ENCODE results near the gene NLGN1.

DNA sequence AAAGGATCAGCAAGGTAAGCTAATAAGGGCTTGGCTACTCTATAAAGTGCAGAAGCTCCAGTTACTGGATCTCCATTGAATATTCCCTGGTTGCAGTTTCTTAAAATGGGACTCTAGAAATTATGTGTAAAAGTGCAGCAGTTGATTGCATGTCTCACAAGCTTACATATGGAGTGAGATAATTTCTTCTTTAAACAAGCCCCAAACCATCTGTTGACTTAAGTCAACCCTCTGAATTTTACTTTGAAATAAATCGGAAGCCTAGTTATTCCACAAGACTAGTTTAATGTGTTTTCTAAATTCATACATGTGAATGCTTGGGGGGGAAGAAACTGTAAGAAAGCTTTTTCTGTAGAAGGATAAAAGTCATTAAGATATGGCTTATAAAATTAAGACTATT is 664.2 kb downstream of the NLGN1 start:
- TF ChIP-seq, protein P1, sequence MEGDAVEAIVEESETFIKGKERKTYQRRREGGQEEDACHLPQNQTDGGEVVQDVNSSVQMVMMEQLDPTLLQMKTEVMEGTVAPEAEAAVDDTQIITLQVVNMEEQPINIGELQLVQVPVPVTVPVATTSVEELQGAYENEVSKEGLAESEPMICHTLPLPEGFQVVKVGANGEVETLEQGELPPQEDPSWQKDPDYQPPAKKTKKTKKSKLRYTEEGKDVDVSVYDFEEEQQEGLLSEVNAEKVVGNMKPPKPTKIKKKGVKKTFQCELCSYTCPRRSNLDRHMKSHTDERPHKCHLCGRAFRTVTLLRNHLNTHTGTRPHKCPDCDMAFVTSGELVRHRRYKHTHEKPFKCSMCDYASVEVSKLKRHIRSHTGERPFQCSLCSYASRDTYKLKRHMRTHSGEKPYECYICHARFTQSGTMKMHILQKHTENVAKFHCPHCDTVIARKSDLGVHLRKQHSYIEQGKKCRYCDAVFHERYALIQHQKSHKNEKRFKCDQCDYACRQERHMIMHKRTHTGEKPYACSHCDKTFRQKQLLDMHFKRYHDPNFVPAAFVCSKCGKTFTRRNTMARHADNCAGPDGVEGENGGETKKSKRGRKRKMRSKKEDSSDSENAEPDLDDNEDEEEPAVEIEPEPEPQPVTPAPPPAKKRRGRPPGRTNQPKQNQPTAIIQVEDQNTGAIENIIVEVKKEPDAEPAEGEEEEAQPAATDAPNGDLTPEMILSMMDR (IDR thresholded peaks at IDR 0.05; ENCODE audit: low read length), result no peak
- no peak for TF ChIP-seq EZH2 (IDR thresholded peaks at IDR 0.05; ENCODE audit: borderline replicate concordance, low read length)

Data from OCI-LY1 (cell line).